H1 (cell line): ENCODE data around the gene ANKRD53.

ENCODE experiments used
- EZH2 ChIP-seq: fragments of 200-600 bp; sonication (generic); IDR thresholded peaks from 2 replicates; pipeline ENCODE4 v1.7.1; 2012; ENCODE audit warnings: low read depth, mild to moderate bottlenecking, moderate library complexity, low read length, inconsistent platforms; ENCODE audit not compliant: severe bottlenecking
- POLR2A ChIP-seq, 2 experiments: IDR thresholded peaks; 1 replicate in 1 of 2; 2 replicates in 1 of 2; pipeline ENCODE4 v1.6.1; 2011; ENCODE audit warnings: low read depth in 2 of 2, low read length in 2 of 2, mild to moderate bottlenecking in 2 of 2; ENCODE audit errors: control extremely low read depth in 1 of 2
- POLR2AphosphoS5 ChIP-seq: IDR thresholded peaks from 2 replicates; pipeline ENCODE4 v1.6.1; 2011; ENCODE audit warnings: low read depth, low read length
- RAD21 ChIP-seq, 2 experiments: IDR thresholded peaks in 1 of 2; conservative IDR thresholded peaks in 1 of 2; 2 replicates each; pipeline ENCODE4 v1.6.1; 2011; ENCODE audit warnings: low read depth in 2 of 2, low read length in 2 of 2, improper control_type of control experiment in 1 of 2, inconsistent platforms in 1 of 2, mild to moderate bottlenecking in 1 of 2, moderate library complexity in 1 of 2
- TAF1 ChIP-seq: IDR thresholded peaks from 2 replicates; pipeline ENCODE4 v1.6.1; 2011; ENCODE audit warnings: mild to moderate bottlenecking, low read depth, low read length
- TCF12 ChIP-seq: IDR thresholded peaks from 2 replicates; pipeline ENCODE4 v1.6.1; 2011; ENCODE audit warnings: low read depth, mild to moderate bottlenecking, low read length
- TF ChIP-seq, protein P1 (sequence below), 3 experiments: IDR thresholded peaks; 1 replicate in 2 of 3; 2 replicates in 1 of 3; pipeline versions ENCODE4 v1.5.1 to v1.6.1; 2011; ENCODE audit warnings: low read length in 3 of 3, mild to moderate bottlenecking in 3 of 3, inconsistent platforms in 2 of 3, low read depth in 1 of 3, moderate library complexity in 1 of 3; ENCODE audit not compliant: insufficient read depth in 1 of 3; ENCODE audit errors: control extremely low read depth in 1 of 3

DNA sequence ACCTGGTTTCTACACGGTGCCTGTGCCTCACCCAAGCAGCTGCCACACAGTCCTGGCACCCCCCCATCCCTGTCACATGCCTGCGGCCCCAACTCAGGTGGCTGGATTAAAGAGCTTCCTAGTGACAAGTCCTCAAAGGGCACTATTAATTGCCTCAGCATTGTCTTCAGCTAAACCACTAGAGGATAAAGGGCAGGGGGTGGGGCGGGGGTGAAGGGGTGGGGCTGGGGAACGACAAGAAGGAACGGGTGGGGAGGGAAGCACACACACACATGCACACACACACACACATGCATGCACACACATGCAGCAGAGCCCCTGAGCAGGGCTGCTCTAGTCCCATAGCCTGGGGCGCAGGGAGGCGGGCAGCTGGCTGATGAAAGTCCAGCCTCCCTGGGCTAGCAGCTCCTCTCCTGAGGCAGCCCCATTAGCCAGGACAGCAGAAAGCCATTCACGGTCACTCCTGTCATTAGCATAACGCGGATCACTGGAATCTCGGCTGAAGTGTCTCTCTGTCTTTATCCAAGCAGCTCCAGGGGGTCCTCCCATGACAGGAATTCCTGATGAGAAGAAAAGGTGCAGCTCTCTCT, 23.6 kb downstream of the ANKRD53 start:
- TF ChIP-seq POLR2AphosphoS5 (no peak), TCF12 (no peak), EZH2 (no peak), RAD21 (IDR thresholded peaks at IDR 0.05 in 1 of 2, conservative IDR thresholded peaks at IDR 0.05 in 1 of 2; ENCODE audit: low read depth in 2 of 2, low read length in 2 of 2) (no peak), POLR2A (IDR thresholded peaks at IDR 0.05; ENCODE audit: control extremely low read depth in 1 of 2, low read depth in 2 of 2, low read length in 2 of 2) (no peak), TAF1 (no peak)
- TF ChIP-seq, protein P1, sequence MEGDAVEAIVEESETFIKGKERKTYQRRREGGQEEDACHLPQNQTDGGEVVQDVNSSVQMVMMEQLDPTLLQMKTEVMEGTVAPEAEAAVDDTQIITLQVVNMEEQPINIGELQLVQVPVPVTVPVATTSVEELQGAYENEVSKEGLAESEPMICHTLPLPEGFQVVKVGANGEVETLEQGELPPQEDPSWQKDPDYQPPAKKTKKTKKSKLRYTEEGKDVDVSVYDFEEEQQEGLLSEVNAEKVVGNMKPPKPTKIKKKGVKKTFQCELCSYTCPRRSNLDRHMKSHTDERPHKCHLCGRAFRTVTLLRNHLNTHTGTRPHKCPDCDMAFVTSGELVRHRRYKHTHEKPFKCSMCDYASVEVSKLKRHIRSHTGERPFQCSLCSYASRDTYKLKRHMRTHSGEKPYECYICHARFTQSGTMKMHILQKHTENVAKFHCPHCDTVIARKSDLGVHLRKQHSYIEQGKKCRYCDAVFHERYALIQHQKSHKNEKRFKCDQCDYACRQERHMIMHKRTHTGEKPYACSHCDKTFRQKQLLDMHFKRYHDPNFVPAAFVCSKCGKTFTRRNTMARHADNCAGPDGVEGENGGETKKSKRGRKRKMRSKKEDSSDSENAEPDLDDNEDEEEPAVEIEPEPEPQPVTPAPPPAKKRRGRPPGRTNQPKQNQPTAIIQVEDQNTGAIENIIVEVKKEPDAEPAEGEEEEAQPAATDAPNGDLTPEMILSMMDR (IDR thresholded peaks at IDR 0.05; ENCODE audit: control extremely low read depth in 1 of 3, insufficient read depth in 1 of 3, low read depth in 1 of 3, low read length in 3 of 3) = no peak
